Measurements from ENCODE around the gene SLC7A8. TPM values are rescaled to one million over a fixed set of nuclear protein-coding genes. Genes with fewer than 3 reads are reported as not detected.

SLC7A8 gene
- total RNA-seq, 1 experiment from 2014 or later = 0.90 TPM

- CTCF ChIA-PET = interaction anchor here (1.0 kb wide), 1 partner anchor 118 kb away, joined by 3 read pairs; no protein-coding TSS in a partner anchor
- no peak within 1 kb of the TSS for H3K27ac ChIP-seq (ENCODE audit: low read length)
- DNase-seq (ENCODE audit: low read depth, low spot score) (no peak), ATAC-seq (no peak)
- H3K4me3 ChIP-seq (ENCODE audit: low read depth in 2 of 2, low read length in 2 of 2) = no peak within 1 kb of the TSS
- H3K4me1 ChIP-seq (ENCODE audit: control insufficient read depth, insufficient read depth, low read length) = no peaks in the 10 kb centered on the region
- no peaks in the 10 kb centered on the region for H3K36me3 ChIP-seq (ENCODE audit: control insufficient read depth, insufficient read depth, low read length)
- no peaks in the 10 kb centered on the region; the same call in 1 of the 2 replicates for H3K27me3 ChIP-seq (ENCODE audit: control insufficient read depth, insufficient read depth, low read length)
- in situ Hi-C loops (cut with HindIII; ENCODE audit: low pct_unique_long_range_greater_than_20kb, low sequenced_read_pairs) (no loop called here), intact Hi-C loops (cut with micrococcal nuclease; ENCODE audit: unreplicated experiment) (no loop called here)
- no TSS peak for BruUV-seq (replicated peaks)
- TF ChIP-seq POLR2AphosphoS5 (IDR thresholded peaks at IDR 0.05; ENCODE audit: low read depth, low read length) = no peak
- TF ChIP-seq SIN3A (IDR thresholded peaks at IDR 0.05; ENCODE audit: borderline replicate concordance, insufficient read depth, low read depth, low read length) = no peak
- TF ChIP-seq REST (IDR thresholded peaks at IDR 0.05; ENCODE audit: insufficient read depth in 1 of 2, low read depth in 2 of 2, low read length in 1 of 2) = no peak
- no peak for TF ChIP-seq CTCF (IDR thresholded peaks at IDR 0.05)
- TF ChIP-seq TCF7L2 (IDR thresholded peaks at IDR 0.05; ENCODE audit: low read depth, low read length) = no peak
- no peaks in the 10 kb centered on the region for H3K9me3 ChIP-seq (ENCODE audit: control insufficient read depth, insufficient read depth, low read depth, low read length)
- POLR2A ChIA-PET = no interaction called here
Measured at GRCh38 chr14:23104591-23105347, 78.7 kb downstream of the SLC7A8 start, which contains the start of gene CIROP. Gene CIROP, minus strand, starts transcription at chr14:23104989. Its CDS starts 69 bp downstream, at chr14:23104920.

GRCh38 chr14:23104070-23104590 is 79.3 kb downstream of the SLC7A8 start:
- ChIA-PET CTCF (interaction anchor here (1.0 kb wide), 1 partner anchor 118 kb away, joined by 3 read pairs; no protein-coding TSS in a partner anchor), POLR2A (no interaction called here)
- Histone ChIP-seq H3K4me1 (ENCODE audit: control insufficient read depth, insufficient read depth, low read length) (no peaks in the 10 kb centered on the region), H3K27me3 (ENCODE audit: control insufficient read depth, insufficient read depth, low read length) (no peaks in the 10 kb centered on the region), H3K36me3 (ENCODE audit: control insufficient read depth, insufficient read depth, low read length) (no peaks in the 10 kb centered on the region), H3K27ac (ENCODE audit: low read length) (no peak overlapping the region), H3K4me3 (ENCODE audit: low read depth in 2 of 2, low read length in 2 of 2) (no peak overlapping the region), H3K9me3 (ENCODE audit: control insufficient read depth, insufficient read depth, low read depth, low read length) (no peaks in the 10 kb centered on the region)
- in situ Hi-C loops (cut with HindIII; ENCODE audit: low pct_unique_long_range_greater_than_20kb, low sequenced_read_pairs) (no loop called here), intact Hi-C loops (cut with micrococcal nuclease; ENCODE audit: unreplicated experiment) (no loop called here)
- no TSS peak for BruUV-seq (replicated peaks)
- TF ChIP-seq SIN3A (IDR thresholded peaks at IDR 0.05; ENCODE audit: borderline replicate concordance, insufficient read depth, low read depth, low read length) (no peak), TCF7L2 (IDR thresholded peaks at IDR 0.05; ENCODE audit: low read depth, low read length) (no peak), POLR2AphosphoS5 (IDR thresholded peaks at IDR 0.05; ENCODE audit: low read depth, low read length) (no peak), CTCF (IDR thresholded peaks at IDR 0.05) (no peak), REST (IDR thresholded peaks at IDR 0.05; ENCODE audit: insufficient read depth in 1 of 2, low read depth in 2 of 2, low read length in 1 of 2) (no peak)
- ATAC-seq = no peak
- DNase-seq (ENCODE audit: low read depth, low spot score) = no peak
